NOMO-1 treated with dmso at 0.1 percent for 144 hours (cell line): ENCODE data around the gene GNAT2.

Source experiments
- DNase-seq: peaks from one replicate; lab custom pipeline; 2025; ENCODE audit not compliant: unreplicated experiment; lab: John Stamatoyannopoulos, UW

GNAT2 gene

DNA sequence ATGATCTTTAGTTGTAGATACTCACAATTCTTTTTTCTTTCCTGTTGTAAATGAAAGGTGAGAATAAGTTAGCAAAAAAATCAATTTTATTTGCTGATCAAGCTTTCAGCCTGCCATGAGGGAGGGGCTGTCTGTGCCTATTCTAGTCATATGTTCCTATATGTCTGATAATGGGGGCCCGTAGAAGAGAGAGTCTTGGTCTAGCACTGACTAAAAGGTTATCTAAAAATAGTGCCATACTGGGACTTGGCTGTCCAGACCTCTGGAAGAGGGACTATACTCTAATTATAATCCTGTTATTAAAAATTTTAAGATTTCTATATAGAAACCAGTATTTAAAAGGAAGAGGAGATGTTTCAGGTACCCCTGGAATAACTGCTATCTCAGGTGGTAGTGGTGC lies 52.4 kb downstream of the GNAT2 start:
- DNase-seq = no peak

DNA sequence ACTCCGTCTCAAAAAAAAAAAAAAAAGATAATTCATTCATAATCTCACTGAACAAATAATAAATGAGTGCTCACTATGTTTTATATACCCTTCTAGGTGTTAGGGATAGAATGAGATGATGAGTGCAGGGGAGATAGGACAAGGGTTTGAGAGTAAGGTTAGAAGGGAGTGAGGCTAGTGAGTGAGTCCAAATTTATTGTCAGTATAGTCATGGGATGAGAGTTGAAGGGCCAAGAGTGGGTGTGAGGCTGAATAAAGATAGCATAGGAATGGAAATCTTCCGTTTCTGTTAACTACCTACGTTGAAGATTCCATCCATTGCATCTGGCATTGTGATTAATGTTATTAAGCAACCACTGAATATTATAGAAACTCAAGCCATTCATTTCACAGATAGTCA lies 54.2 kb downstream of the GNAT2 start:
- no peak for DNase-seq

DNA sequence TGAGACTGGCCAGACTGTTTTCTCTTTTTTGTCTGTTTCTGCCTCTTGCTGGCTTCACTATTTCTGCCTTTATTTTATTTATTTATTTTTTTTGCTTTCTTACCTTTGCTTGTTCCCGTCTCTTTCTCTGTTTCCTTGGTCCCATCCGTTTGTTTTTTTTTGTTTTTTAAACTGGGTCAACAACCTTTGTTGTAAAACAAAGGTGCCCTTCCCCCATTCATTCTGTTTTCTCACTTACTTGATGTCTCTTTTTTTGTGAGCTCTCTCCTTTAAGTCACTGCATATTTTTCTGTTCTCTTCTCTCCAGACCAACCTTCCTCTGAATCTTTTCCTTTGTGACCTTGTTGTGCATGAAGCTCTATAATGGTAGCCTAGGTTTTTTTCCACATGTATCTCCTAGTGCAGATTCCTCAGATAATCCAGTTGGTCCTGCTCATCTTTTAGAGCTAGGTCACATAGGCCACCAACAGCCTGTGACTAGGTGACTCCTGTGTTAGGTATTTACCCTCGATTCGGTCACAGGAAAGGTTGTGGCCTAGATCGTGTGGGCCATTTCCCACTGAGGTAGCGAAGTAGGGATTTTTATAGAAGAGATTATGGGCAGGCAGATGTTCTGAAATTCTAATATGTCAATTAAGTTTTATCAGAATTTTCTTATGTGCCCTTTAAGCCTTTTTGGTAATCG lies 55.1 kb downstream of the GNAT2 start:
- DNase-seq = no peak

DNA sequence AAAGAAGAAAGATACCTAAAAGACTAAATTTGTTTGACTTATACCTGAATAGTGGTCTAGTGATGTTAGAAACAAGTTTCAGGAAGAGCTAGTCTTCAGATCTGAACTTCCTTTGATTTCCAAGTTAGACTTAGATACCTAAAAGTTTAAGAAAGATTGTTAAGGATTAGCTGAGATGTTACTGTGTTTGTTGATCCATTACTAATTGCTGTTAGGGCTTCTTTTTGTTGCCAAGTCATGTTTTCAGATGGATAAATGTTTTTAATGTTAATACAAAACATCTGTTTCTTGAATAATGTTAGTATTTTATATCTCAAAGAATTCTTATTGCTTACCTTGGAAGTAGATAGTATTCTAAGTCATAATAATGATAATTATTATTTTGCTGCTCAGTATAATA lies 59.4 kb downstream of the GNAT2 start:
- DNase-seq = no peak

DNA sequence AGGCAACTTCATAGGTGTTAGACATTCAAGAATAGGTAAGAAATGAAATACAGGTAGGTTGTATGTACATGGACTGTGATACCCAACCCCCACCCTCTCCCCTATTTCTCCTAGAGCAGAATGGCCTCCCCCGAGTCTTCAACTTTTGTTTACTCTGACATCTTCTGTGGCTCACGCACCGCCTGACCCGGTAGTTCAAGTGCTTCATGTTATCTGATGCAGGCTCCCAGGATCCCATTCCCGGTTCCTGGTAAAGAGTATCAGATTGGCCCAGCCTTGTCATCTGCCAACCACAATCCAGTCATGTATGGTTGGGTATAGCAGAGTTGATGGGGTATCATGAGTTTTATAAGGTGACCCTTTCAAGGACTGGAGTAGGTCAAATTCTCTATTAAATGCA lies 61.9 kb downstream of the GNAT2 start:
- DNase-seq = no peak

DNA sequence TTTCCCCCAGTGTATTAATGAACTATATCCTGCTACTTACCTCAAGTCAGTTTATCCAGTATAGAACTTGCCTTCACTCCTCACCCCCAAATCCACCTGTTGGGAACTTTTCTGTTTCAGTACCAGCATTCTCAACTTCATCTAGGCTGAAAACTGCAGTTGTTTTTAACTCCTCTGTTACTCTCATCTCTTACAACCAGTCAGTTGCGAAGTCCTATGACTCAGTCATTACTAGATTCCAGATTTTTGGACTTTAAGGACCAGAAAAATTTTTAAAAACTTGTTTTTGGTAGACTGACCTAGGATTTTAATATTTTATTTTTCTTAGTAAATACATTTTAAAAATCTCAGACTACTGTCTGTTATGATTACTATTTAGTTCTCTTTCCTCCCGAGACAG lies 62.9 kb downstream of the GNAT2 start:
- no peak for DNase-seq
